HG02678 (cell line): ENCODE measurements around the gene SLC12A9.
"Not testable (repeated sequence)": the region's sequence is repeated elsewhere in the genome, so short reads cannot be mapped to it uniquely, and the experiment has no call there.

Experiments
- ATAC-seq: cut with Tn5 transposase; IDR thresholded peaks from one replicate; pipeline ENCODE4 v1.9.1; 2021; ENCODE audit warnings: mild to moderate bottlenecking, moderate library complexity; ENCODE audit not compliant: unreplicated experiment

Gene SLC12A9

DNA sequence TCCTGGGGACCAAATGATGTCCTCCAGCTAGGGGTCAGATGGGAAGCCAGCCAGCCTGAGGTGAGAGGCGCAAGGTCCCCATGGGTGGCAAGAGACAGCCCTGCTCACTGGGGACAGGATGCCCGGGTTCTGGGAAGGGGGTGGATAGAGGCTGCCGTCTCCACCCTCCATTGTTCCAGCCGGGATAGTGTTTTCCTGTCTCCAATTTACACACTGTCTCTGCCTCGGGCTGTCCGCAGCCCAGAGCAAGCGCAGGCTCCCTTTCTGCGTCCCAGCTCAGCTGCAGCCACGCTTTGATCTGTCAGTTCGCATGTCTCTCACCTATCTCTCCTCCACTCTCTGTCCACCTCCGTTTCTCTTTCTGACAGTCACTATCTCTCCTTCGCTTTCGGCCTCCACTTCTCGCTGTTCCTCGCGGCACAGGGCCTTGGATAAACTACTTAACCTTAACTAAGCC is 27.3 kb upstream of the SLC12A9 start:
- ATAC-seq: no peak

DNA sequence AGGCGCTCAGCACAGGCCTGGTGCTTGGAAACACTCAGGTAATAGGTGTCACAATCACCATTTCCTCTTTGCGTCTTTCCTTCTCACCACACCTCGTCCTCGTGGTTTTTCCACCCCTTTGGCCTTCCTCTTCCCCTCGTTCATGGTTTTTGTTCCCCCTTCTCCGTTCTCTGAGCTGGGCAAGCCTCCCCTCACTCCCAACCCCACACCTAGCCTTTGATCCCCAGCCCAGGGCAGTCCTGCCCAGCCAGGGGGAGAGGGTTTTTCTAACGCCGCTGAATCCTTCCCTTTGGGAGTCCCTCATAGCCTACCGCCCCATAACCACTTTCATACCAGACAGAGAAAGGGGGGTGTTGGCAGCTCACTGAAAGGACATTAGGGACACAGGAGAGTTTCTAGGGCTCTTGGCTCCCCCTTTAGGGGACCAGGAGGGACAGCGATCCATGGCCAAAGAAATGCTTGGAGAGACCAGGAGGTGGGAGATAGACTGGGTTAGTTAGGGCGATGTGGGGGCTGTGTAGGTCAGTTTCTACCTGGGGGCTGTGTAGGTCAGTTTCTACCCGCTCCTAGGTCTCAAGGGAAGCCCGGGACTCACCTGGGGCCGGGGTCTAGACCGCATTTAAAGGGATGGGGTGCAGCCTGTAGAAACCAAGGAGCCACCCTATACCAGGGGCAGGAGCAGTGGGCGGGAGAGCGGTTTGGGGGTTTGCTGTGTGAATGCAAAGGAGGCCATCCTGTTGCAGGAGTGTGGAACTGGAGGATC is 26.6 kb upstream of the SLC12A9 start:
- ATAC-seq: no peak

DNA sequence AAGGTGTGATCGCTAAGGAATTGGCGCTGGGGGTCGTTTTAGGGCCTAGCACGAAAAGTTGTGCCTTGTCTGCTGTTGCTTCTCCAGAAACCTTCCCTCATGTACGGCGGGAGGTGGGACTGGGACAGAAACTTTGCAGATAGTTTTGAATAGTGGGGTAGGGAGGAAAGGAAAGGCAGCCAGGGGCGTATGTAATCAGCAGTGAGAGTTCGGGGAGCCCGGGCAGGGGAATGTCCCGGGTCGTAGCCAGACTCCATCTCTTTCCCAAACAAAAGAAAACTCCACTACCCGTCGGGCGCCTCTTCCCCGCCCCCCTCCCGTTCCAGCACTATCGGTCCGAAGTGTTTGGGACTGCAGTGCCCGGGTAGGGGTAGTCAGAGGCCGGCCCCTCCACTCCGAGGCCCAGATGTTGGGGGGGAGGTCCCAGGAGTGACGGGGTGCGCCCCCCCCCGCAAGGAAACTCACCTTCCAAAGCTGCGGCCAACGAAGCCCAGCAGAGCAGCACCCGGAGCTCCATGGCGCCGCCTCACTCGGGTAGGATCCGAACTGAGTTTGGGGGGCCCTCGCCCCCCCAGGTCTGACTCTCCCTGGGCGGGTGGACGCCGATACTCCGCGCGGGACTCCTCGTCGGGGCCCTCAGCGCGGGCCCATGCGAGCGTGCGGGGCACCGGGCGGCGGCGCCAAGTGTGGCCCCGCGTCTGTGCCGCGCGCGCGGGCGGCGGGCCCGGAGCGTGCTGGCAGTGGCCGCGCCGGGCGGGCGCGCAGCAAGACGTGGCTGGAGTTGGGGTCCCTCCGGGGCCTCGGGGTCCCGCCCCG is 25.8 kb upstream of the SLC12A9 start:
- ATAC-seq: no peak

DNA sequence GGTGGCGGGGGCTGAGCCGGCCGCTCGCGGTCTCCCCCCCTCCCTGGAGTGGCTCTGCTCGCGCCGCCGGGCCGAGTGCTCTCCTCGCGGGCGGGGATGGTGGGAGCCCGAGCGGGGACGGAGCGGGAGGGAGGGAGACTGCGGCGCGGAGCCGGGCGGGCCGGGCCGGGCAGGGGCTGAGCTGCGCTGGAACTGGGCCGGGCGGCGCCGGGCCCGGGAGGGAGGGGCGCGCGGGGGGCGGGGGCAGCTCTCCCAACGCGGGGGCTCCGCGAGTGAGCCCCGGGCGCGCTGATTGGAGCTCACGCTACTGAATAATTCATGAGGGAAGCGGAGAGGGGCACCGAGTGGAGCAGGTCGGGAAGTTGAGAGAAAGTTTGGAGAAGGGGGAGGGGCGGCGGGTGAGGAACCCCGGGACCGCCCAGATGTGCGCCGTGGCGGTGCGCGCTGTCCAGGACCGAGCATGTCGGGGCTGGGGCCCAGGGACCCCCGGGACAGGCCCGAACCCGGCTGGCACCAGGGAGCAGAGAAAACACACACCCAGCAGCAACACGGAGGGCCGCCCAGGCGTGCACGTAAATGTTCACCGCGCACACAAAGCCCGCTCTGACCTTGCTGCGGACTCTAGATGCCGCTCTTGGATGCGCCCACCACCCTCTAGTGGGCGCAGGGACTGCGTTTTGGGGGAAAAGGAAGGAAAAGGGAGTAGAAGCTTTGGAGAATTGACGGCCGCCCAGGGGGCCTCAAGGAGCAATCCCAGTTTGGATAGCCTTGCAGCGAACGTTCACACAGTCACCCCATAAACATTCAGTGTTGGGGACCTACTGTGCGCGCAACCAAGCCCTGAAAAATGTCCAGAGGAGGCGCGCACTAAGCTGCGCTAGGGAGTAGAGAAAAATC is 24.9 kb upstream of the SLC12A9 start, which contains the start of gene EPHB4:
TSS of gene EPHB4 (minus strand) at position 194 of the 897 bp plus-strand sequence. CDS start 493 bp downstream, outside the sequence.
- no peak for ATAC-seq

DNA sequence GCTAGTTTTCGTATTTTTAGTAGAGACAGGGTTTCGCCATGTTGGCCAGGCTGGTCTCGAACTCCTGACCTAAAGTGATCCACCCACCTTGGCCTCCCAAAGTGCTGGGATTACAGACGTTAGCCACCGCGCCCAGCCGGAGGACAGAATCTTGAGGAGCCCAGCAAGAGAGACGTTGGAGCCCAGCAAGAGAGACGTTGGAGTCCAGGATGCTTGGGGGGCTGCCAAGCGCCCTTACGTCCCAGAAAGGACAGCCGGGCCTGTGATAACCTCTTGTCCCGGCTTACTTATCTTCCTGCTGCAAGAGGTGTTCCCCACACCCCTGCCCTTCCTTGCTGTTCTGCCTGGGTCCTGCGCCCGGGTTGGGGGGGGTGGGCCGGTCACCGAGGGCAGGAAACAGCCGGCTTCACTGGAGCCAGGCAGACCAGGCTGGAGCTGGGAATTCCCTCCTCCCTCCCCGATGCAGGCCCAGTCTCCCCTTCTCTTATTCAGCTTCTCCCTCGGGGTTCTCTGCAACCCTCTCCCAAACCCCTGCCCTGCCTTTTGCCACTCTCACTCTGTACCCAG is 23.3 kb upstream of the SLC12A9 start:
- ATAC-seq: no peak

DNA sequence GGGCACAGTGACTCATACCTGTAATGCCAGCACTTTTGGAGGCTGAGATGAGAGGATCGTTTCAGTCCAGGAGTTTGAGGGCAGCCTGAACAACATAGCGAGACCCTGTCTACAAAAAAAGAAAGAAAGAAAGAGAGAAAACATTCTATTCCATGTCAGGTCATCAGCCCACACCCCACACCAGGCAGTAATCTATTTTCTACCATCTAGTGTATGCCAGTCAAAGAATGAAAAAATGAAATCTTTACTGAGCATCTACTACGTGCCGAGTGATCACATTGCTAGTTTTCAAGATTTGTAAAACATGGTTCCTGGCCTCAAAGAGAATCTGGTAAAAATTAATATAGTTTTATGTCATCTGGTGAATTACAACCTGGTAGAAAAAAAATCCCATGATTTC is 22.1 kb upstream of the SLC12A9 start:
- ATAC-seq: no peak

- ATAC-seq: no peak
Observed at GRCh38 chr7:100832281-100832633, 20.3 kb upstream of the SLC12A9 start.

- ATAC-seq: no peak
Observed at GRCh38 chr7:100835903-100836811, 16.4 kb upstream of the SLC12A9 start.

GRCh38 chr7:100836812-100837098 is 15.8 kb upstream of the SLC12A9 start:
- no peak for ATAC-seq

GRCh38 chr7:100837099-100837836 is 15.2 kb upstream of the SLC12A9 start:
- peak; percentile 84 for ATAC-seq

DNA sequence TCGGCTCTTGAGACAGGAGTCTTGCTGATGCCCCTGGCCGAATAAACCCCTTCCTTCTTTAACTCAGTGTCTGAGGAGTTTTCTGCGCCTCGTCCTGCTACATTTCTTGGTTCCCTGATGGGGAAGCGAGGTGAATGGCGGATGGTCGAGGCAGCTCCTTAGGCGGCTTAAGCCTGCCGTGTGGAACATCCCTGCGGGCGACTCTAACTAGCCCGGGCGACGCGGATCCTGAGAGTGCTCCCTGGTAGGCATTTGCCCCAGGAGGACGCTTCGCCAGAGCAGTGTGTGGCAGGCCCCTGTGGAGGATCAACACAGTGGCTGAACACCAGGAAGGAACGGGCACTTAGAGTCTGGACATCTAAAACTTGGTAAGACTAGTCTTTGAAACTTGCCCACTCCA is 13.2 kb upstream of the SLC12A9 start:
- ATAC-seq: no peak

DNA sequence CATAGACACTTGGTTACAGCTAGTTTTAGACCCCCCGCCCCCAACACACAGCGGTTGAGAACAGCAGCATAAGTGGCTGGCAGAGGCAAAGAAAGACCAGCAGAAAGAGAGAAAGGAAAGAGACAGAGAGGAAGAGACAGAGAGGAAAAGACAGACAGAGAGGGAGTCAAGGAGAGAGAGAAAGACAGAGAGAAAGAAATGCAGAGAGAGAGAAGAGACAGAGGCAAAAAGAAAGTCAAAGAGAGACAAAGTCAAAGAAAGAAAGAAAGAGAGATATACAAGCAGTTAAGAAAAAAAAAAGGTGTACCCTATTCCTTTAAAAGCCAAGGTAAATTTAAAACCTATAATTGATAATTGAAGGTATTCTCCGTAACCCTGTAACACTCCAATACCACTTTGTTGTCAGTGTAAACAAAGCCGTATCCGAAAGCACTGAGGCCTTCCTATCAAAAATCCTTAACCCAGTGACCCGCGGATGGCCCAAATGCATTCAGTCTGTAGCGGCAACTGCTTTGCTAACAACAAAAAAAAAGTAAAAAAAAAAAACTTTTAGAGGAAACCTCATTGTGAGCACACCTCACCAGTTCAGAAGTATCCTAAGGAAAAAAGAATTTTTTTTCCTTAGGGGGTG is 11.9 kb upstream of the SLC12A9 start:
- ATAC-seq: no peak

GRCh38 chr7:100847360-100847759 is 5.2 kb upstream of the SLC12A9 start:
- ATAC-seq: no peak

GRCh38 chr7:100854146-100854895 is 1.8 kb downstream of the SLC12A9 start:
- ATAC-seq: no peak

DNA sequence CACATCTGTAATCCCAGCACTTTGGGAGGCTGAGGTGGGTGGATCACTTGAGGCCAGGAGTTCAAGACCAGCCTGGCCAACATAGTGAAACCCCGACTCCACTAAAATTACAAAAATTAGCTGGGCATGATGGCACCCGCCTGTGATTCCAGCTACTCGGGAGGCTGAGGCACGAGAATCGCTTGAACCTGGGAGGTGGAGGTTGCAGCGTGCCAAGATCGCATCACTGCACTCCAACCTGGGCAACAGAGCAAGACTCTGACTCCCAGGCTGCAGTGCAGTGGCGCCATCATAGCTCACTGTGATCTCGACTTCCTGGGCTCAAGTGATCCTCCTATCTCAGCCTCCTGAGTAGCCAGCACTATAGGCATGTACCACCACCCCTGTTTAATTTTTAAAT is 2.4 kb downstream of the SLC12A9 start:
- not testable (repeated sequence) for ATAC-seq

GRCh38 chr7:100855515-100855914 is 3.0 kb downstream of the SLC12A9 start:
- no peak for ATAC-seq

DNA sequence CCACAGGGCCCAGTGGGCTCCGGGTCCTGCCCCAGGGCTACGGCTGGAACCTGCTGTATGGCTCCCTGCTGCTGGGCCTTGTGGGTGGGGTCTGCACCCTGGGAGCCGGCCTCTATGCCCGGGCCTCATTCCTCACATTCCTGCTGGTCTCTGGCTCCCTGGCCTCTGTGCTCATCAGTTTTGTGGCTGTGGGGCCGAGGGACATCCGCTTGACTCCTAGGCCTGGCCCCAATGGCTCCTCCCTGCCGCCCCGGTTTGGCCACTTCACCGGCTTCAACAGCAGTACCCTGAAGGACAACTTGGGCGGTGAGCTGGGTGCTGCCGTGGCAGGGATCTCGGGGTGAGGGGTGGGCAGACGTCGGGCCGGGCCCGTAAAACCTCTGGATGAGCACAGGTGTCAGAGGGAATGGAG is 4.4 kb downstream of the SLC12A9 start:
- ATAC-seq: no peak

- ATAC-seq: no peak
Observed at GRCh38 chr7:100859856-100860255, 7.3 kb downstream of the SLC12A9 start.
